Panc1 (cell line): ENCODE measurements around the gene SDC4.

Experiments
- POLR2AphosphoS5 ChIP-seq: IDR thresholded peaks from 2 replicates; pipeline ENCODE4 v1.6.1; 2012; ENCODE audit warnings: mild to moderate bottlenecking, low read depth, low read length, moderate library complexity
- SIN3A ChIP-seq: IDR thresholded peaks from 2 replicates; pipeline ENCODE4 v1.6.1; 2012; ENCODE audit warnings: low read depth, mild to moderate bottlenecking, low read length, moderate library complexity, borderline replicate concordance; ENCODE audit not compliant: insufficient read depth
- TF ChIP-seq, protein P1 (sequence below): fragments of 450-650 bp; IDR thresholded peaks from 2 replicates; pipeline ENCODE4 v1.5.1; 2017; ENCODE audit warnings: mild to moderate bottlenecking

DNA sequence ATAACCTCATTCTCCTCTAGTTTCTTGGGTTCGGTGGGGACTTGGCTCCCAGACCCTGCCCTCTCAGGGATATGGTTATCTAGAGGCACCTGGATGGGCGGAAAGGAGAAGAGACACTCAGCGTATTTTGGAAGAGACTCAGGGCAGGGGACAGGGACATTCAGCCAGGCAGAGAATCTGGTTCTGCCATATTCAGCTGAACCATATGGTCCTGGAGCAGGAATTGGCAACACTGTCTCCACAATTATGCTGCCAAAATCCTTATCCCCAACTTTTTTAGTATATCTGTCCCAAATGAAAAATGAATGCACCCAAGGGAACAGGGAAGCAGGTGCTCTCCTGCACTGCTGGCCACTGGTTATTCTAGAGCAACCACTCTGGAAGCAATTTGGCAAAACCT lies 17.7 kb downstream of the SDC4 start:
- no peak for TF ChIP-seq SIN3A
- TF ChIP-seq, protein P1, sequence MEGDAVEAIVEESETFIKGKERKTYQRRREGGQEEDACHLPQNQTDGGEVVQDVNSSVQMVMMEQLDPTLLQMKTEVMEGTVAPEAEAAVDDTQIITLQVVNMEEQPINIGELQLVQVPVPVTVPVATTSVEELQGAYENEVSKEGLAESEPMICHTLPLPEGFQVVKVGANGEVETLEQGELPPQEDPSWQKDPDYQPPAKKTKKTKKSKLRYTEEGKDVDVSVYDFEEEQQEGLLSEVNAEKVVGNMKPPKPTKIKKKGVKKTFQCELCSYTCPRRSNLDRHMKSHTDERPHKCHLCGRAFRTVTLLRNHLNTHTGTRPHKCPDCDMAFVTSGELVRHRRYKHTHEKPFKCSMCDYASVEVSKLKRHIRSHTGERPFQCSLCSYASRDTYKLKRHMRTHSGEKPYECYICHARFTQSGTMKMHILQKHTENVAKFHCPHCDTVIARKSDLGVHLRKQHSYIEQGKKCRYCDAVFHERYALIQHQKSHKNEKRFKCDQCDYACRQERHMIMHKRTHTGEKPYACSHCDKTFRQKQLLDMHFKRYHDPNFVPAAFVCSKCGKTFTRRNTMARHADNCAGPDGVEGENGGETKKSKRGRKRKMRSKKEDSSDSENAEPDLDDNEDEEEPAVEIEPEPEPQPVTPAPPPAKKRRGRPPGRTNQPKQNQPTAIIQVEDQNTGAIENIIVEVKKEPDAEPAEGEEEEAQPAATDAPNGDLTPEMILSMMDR, result no peak
- no peak for TF ChIP-seq POLR2AphosphoS5
